ENCODE results near the gene CHMP1B. TPM values are rescaled to one million over a fixed set of nuclear protein-coding genes. Genes with fewer than 3 reads are reported as not detected.

The CHMP1B gene, protein sequence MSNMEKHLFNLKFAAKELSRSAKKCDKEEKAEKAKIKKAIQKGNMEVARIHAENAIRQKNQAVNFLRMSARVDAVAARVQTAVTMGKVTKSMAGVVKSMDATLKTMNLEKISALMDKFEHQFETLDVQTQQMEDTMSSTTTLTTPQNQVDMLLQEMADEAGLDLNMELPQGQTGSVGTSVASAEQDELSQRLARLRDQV
- 44.3 TPM for total RNA-seq

DNA sequence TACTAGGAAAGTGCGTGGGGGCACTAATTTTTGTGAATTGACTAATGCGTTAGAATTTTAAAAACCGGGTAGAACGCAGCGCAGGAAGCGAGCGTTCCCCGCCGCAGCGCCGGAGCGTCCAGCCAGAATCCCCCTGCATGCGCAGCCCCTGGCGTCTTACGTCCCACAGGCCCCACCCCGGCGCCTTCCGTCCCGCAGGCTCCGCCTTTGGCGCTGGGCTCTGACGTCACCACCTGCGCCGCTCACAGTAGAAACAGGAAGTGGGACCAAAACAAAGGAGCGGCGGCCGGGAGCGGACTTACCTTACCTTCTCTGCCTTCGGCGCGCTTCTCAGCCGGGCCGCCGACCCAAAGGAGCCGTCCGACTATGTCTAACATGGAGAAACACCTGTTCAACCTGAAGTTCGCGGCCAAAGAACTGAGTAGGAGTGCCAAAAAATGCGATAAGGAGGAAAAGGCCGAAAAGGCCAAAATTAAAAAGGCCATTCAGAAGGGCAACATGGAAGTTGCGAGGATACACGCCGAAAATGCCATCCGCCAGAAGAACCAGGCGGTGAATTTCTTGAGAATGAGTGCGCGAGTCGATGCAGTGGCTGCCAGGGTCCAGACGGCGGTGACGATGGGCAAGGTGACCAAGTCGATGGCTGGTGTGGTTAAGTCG, at the start of gene CHMP1B:
TSS of gene CHMP1B (plus strand) at position 268 of the 660 bp plus-strand sequence. CDS start at position 367, 99 bp downstream.
- peak; percentile 97 for DNase-seq

DNA sequence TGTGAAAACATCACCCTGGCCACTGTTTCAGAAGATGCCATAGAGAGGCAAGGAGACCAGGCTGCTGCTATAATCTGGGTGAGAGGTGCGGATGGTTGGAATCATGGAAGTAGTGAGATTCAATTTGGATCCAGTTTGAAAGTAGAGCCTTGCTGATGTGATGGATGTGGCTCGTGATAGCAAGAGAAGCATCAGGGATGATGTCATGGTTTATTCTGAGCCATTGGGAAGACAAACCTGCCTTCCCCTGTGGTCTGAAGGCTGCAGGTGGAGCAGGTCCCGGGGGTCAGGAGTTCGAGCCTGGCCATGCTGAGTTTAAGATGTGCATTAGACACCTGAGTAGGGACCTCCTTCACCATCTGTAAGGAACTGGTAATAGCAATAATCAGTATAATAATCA, 49.6 kb upstream of the CHMP1B start:
- DNase-seq = no peak

DNA sequence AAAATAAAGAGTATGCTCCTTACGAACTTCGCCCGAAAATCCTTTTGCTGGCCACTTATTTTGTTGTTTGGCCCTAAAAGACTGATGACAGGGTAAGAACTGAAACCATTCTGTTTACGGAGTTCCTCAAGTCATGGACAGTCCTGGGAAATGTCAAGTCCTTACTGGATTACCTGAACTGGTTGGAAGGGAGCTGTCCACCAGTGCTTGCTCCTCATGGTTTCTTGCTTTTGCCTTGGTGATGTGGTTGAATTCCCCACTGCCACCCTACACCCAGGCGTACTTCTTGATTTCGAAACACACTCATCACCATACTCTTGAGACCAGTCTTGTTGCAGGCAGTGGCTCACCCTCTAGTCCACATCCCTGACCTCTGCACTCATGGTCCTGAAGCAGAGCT, 49.1 kb upstream of the CHMP1B start:
- no peak for DNase-seq

DNA sequence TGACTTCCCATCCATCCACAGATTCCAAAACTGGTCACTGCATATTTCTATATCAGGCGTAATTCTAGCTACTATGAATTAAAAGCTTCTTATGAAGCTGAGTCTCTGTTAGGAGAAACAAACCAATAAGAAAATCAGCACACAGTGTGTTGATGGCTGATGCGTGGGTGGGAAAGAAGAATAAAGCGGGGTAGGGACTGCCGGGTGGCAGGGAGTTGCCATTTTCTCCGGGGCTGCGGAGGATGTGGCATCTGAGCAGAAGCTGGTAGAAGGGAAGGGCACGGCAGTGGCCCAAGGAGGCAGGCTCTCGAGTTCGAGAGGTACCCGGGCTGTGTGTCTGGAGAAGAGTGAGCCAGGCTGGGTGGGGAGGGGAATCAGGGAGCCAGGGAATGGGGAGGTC, 48.6 kb upstream of the CHMP1B start:
- no peak for DNase-seq

DNA sequence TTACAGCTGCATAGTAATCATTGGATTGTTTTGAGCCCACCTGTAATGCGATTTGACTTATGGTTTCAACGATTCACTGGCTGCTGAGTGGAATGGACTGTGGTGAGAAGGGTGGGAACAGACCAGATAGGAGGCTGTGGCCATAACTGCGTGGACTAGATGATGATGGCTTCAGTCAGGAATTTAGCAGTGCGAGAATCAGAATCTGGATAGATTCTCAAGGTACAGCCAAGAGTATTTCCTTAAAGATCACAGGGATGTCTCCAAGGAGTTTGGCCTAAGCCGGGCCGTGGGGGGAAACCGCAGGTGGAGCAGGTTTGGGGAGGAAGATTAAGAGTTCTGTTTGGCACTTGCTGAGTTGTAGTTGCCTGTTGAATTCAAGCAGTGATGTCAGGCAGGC, 44.0 kb upstream of the CHMP1B start:
- no peak for DNase-seq

DNA sequence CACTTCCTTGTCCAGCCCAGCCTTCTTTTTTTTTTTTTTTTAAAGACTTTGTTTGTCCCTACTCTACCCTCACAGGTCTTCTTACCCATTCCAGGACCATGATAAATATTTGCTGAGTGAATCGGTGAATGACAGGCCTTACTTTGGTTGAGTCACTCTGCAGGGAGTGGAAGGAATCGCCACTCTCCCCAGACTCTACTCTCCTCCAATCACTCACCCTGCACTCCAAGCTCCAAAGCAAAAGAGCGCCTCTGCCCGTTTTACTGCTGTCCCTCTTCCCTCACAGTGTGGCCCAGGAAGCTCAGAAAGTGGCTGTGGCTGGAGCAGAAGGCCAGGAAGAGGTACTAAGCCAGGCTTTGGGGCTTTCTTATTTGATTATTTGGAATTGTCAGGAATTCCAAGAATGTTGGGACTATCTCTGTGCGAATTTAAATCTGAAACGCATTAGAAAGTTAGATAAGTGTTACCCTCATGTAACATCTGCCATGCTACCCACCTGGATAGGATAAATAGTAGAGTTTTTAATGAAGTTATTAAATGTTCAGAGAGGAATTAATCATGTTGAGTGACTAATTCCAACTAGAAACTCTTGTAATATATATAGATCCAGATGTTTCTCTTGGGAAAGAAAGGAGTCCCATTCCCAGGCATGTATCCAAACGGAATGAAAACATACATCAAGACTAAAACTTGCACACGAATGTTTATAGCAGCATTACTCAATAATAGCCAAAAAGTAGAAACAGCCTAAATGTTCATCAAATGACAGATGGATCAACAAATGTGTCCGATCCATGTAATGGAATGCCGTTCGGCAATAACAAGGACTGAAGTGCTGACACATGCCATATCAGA, 43.0 kb upstream of the CHMP1B start:
- DNase-seq = peak; percentile 35

DNA sequence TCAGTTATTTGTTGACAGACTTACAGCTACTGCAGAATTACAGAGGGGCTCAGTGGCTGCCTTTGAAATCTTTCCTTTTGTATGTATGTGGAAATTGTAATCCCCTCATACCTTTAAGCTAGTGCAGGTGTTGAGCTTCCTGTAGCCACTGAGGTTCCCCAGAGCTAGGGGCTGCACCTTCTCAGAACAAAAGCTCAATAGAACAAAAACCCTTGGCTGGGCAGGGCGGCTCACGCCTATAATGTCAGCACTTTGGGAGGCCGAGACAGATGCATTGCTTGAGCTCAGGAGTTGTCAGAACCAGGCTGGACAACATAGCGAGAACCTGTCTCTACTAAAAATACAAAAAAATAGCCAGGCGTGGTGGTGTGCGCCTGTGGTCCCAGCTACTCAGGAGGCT, 41.3 kb upstream of the CHMP1B start:
- no peak for DNase-seq

DNA sequence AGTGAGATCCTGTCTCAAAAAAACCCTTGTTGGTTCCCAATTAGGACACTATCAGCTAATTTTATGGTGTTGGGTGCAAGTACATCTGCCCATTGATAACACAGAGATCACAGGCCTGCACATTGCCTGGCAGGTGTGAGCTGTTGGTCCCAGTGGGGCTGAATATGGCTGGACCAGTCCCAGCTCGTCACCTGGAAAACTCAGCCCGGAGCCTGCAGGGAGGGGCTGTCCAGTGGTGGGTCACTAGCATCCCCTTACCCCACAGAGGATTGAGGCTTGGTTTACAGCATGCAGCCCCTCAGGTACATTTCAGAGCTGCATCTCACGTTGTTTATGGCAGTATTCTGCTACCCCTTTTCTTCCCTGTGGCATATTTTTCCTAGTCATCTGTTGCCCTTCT, 40.8 kb upstream of the CHMP1B start:
- DNase-seq = no peak

DNA sequence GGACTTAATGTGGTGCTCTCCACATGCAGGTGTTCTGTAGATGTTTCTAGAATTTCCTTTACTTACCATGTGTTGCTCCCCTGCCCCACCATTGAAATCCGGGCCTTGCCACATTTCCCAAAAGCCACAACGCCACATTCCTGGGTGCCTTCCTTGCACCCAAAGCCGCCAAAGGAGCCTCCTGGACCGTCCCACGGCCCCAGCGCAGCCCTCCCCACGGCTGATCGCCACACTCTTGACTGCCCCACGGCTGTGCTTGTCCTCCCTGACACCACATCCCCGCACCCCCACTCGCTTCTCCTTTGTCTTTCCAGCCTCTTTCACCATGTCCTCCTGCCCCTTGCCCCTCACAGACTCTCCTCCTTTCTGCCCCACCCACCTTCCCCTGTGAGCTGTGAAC, 40.2 kb upstream of the CHMP1B start:
- no peak for DNase-seq

DNA sequence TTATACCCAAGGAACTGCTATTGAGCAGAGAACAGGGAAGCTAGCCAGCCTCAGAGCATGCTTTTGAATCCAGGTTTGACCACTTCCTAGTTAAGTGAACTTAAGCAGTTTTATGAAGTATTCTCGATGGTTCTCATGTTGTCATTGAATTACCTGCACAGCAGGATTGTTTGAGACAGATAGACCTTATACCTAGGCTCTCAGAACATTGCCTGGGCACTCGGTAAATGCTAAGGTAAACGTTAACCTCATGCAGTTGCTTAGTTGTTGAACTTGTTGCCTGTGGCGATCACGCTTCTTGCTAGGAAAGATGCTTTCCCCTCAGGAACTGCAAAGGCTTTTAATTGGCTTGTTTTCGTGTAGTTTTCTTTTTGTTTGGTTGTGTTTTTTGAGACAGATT, 34.0 kb upstream of the CHMP1B start:
- DNase-seq = no peak

DNA sequence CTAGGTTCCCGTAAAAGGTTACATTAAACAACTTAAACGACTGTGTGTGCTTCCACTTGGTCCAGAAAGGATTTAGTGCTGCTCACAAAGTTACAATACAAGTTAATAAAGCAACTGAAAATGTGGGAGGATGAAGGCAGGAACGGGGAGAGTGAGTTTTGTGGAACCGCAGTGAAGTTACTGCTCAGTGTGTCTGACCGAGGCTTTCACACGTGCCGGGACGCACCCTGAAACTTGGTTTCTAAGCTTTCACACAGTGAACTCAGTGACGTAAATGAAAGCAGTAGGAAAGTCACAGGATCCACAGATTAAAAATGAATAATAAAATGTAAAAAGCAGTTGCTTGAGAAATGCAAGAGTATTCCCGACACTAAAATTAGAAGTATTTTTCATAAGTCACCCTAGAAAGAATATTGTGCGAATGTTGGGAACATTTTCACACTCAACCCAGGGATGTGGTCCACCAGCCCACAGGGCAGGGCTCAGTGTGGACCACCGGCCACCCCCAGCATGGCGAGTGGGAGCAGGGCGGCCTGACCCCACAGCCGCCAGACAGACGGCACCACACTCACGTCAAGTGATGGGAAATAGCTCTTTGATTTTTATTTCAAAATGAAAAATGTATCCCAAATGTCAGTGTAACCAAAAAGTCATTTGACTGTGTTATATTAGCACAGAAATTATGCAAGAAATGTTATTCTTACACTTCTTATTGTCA, 32.6 kb upstream of the CHMP1B start:
- no peak for DNase-seq

DNA sequence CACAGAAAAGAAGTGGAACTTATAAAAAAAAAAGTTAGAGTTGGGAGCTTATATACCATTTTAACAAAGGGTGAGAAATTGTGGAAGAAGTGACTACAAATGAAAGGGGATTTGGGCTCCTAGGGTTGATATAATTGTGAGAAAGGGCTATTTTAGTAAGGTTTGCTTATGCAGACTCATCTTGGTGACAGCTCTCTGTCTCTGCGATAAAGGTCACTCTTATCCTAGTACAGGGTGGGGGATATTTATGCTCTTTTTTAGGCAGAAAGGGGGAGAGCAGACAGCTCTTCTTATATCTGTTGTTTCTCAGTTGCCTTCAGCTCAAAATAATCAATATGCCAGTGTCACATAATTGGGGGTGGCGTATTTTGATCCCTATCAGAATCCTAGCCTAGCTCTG, 31.3 kb upstream of the CHMP1B start:
- DNase-seq = no peak

DNA sequence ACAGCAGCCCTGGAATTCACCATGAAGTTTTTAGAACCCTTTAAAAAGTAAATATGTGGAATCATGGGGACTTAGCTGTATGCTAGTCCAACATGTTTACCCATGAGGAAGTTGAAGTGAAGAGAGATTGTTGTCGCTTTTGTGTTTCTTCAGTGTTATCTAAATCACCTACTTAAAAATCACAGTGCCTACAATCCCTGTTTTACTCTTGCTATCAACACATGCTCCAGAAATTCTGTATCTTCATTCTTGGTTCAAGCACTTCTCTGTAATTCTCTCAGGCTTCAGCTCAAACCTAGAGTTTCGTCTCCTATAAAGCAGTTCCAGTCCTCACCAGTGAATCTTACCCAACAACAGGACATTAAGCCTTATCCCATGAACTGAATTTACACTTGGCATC, 30.5 kb upstream of the CHMP1B start:
- DNase-seq = no peak

DNA sequence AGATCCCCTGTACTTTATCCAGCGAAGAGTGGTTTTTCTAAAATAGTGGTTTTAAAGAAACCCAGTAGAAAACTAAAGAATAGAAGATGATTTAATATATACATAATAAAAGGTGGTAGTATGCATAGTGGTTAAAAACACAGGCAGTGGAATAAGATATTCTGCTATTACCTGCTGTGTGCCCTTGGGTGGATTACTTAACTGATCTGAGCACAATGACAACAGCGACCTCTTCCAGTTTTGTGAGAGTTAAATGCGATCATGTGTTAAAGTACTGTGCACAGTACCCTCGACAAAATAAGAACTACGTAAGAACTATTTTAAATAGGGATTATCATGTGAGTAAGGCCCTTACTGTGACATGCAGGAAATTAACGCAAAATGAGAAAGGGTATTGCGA, 30.0 kb upstream of the CHMP1B start:
- DNase-seq = no peak

DNA sequence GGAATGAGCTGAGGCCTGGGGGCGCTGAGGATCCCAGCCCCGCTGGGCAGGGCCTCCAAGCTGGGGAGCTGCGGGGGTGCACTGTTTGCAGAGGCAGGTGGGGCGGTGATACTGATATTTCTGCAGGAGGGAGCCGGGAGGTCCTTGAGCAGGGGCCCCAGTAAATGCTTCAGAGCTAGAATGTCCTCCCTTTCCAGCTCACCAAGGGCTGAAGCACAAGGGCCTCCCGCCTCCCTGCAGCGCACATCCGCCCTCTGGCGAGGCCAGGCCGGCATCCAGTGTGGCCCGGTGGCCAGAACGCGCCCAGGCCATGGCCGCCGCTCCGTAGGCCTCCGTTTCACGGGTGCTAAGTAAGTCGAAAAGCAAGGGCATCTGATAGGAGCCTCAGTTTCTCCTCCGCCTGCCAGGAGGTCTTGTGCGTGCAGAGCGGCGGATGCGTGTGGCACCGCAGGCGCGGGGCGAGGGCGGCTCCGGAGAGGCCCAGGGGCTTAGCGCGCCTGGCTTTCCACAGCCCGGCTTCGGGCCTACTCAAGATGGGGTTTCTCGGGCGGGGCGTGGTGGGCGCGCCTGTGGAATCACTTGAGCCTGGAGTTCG, 29.5 kb upstream of the CHMP1B start:
- DNase-seq = no peak

DNA sequence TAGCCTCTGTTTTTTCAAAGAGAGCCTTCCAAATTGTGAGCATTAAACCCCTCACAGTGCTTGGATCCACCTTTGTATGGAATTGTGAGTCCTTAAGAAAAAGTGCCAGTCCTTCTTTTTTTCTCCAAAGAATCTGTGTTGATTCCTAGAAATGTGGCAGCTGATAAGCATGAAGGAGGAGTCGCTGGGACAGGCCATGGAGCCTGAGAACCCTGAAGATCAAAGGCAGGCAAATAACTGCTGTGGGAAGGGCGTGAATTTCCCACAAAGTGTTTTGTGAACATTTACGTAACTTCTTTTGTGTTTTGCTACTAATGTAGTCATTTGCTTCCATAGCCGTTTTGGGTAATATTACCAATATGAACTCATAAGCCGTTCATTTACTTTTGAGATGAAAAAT, 27.7 kb upstream of the CHMP1B start:
- no peak for DNase-seq

DNA sequence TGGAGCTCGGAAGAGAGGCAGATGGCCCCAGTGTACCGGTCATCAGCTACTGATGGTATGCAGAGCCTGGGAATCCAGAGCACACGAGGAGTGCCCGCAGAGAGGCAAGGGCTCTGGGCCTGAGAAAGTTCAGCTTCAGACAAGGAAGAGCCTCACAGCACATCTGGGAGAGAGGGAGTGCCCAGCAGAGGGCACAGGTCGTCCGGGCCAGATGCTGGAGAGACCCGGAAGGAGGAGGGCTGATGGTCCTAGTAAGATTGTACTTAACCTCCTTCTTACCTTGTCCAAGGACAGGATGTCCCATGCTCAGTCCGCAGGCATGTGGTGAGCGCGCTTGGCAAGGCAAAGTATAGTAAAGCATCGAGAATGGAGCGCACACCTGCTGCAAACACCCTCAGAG, 24.4 kb upstream of the CHMP1B start:
- DNase-seq = no peak

DNA sequence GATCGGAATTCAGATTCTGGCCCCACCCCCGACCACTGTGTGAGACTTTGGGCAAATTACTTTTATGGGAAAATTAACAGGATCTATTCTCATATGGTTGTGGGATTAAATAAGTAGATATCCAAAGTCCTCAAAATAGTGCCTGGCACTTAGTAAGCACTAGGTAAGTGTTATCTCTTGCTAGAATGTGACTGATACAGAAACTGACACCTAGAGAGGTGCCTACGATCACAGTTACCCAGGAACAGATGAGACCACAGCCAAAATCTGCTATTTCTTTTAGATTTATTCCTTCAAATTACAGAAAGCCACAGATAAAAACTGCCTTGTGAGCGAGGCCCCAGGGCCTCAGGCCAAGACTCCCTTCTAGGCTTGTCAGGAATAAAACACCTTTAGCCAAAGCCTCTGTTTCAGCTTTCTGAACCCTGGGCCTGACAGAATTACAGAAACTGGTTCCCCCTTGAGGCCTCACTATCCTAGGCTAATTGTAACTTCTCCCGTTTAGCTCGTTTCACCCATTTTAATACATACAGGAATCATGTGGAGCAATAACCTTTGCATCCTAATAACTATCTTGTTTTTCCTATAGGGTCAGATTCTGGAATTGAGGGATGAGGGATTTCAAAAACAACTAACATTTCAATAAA, 22.3 kb upstream of the CHMP1B start:
- no peak for DNase-seq

DNA sequence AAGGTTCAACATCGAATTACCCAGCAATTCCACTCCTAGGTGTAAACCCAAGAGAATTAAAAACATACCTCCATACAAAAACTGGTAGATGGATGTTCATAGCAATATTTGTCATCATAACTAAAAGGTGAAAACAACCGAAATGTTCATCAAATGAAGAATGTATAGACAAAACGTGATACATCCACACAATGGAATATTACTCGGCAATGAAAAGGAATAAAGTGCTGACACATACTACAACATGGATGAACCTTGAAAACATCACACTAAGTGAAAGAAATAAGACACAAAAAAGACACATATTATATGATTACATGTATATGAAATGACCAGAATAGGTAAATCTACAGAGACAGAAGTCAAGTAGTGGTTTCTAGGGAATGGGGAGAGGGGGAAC, 20.6 kb upstream of the CHMP1B start:
- DNase-seq = no peak

DNA sequence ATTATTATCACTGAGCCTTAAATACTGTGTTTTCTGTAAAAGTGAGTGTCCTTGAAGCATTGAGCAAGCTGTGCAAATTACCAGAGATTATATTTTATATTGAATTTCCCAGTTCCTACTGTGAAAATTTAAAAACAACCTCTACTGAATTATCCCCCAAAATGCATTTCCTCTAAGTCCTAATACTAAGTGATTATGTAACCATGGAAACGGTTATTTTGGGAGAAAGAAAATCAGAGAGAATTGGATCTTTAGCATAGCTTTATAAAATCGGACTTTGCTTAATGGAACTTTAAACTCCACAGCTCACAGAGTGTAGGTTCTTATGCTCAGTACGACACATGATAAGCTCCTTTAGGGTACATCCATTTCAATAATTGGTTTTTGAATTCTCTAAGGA, 19.3 kb upstream of the CHMP1B start:
- DNase-seq = no peak

DNA sequence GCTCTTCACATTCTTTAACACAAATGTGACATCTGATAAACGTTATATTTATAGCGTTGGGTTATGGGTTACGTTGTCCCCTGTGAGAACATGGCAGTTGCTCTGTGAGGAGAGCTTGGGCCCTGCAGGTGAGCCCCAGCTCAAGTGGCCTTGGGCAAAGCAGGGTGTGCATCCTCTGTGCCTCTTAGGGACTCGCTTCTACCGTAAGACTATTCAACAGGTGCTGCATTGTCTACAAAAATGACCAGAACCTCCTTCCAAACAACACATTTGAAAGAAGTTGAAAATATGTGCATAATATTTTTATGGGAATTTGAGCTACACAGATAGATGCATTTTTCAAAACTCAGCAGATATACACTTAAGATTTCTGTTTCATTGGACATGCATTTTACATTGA, 16.4 kb upstream of the CHMP1B start:
- DNase-seq = no peak

DNA sequence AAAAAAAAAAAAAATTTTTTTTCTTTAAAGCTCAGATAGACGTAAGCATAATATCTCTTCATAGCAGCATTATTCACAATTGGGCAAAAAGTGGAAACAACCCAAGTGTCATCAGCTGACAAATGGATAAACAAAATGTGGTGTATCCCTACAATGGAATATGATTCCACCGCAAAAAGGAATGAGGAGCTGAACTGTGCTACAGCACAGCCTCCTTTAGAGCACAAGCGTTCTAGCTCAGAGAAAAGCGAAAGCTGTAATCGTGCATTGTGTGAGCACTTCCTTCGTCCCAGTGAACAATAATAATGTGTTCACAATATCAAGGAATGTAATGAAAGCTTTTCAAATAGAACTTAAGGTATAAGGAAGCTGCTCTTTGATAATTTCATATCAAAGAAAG, 11.7 kb upstream of the CHMP1B start:
- no peak for DNase-seq
